ENCODE results near the gene FOXP1. TPM values are rescaled to one million over a fixed set of nuclear protein-coding genes. Genes with fewer than 3 reads are reported as not detected.

Gene FOXP1
- total RNA-seq, 1 donor = 455 TPM

DNA sequence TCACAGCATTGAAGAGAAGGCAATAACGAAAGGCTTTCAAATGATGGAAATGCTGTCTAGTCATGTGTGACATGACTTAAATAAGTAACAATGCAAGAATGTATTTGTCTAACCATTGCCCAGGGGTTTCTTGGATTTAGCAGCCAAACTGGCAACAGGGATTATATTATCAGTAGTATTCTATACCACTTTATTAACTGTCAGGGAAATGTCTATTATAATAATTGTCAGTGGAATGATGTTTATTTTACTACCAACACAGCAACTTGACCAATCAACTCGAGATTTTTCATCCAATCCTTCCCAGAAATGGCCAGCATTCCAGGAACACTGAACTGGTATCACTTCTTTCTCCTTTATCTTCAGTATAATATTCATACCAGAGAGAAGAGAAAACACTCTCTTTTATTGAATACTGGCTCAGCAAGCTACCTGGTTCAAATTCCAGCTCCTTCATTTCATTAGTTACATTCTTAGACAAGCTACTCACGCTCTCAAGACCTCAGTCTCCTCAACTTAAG lies 66.2 kb downstream of the FOXP1 start:
- Histone ChIP-seq H3K27me3 (ENCODE audit: insufficient read depth, low read length) (no peaks in the 10 kb centered on the region), H3K9me3 (ENCODE audit: low read depth, low read length) (no peaks in the 10 kb centered on the region), H3K4me1 (ENCODE audit: insufficient read depth, low read length) (peaks cover 26% of the 10 kb centered on the region), H3K4me3 (ENCODE audit: low read length) (no peak overlapping the region)

DNA sequence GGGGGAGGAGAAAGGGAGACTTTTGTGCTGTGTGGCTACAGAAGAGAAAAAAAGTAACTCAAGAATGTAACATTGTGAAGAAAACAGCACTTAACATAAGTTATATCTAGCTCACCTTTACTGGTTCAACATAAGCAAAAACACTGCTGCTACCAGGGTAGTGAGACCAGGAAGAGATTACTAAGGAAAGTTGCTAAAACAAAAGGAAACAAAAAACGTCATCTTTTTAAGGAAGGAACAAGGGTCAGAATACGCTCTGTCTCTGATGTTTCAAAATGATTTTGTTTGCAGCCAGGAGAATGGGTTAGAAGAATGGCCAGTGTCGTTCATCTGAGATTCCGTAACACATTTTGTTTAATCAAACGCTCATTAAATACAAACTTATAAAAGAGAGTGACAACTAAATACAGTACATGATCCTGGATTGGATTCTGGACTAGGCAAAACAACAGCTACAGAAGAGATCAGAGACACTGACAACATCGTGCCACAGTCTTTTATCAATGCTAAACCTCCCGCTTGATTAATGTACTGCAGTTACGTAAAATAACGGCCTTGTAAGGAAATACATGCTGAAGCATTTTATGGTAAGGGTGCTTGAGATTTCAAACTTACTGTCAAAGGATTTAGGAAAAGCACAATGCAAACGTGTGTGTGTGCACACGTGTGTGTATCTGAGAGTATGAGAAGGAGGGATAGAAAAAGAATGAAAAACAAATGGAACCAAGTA lies 67.7 kb downstream of the FOXP1 start:
- H3K4me3 ChIP-seq (ENCODE audit: low read length) = no peak overlapping the region
- no peaks in the 10 kb centered on the region for H3K9me3 ChIP-seq (ENCODE audit: low read depth, low read length)
- H3K4me1 ChIP-seq (ENCODE audit: insufficient read depth, low read length) = peaks cover 36% of the 10 kb centered on the region
- H3K27me3 ChIP-seq (ENCODE audit: insufficient read depth, low read length) = no peaks in the 10 kb centered on the region

DNA sequence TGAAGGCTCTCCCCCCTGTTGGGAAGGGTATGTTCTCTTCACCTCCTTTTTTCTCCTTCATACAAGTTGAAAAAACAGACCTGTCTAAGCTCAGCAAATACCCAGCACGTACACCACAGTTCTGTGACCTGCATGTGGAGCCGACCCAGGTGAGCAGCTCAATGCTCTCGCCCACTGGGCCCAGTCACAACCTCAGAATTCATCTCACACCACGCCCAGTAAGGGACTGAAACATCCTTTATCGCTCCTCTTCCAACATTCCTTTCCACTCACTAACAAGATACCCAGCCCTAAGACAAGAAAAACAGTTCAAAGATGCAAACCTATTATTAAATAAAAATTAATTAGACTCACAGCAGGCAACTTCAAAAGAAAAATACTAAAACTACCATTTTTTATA lies 68.9 kb downstream of the FOXP1 start:
- Histone ChIP-seq H3K9me3 (ENCODE audit: low read depth, low read length) (no peaks in the 10 kb centered on the region), H3K27me3 (ENCODE audit: insufficient read depth, low read length) (no peaks in the 10 kb centered on the region), H3K4me1 (ENCODE audit: insufficient read depth, low read length) (peaks cover 41% of the 10 kb centered on the region), H3K4me3 (ENCODE audit: low read length) (no peak overlapping the region)

DNA sequence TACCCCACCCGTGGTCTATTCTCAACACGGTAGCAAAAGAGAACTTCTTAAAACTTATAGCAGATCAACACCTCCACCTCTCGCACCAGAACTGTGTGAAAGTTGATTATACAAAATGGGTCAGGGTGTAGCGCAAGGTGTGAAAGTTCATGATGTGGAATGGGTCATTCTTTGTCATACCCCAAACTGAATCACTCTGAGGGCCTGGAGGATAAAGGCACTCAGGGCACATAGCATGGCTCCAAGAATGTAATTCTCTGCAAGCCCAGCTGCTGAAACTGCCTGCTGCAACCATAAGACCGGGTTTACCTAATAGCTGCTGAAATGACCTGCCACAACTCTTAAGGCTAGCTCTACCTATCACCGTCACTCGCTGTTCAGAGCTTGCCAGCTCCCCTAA lies 70.0 kb downstream of the FOXP1 start:
- Histone ChIP-seq H3K4me3 (ENCODE audit: low read length) (no peak overlapping the region), H3K4me1 (ENCODE audit: insufficient read depth, low read length) (peaks cover 41% of the 10 kb centered on the region), H3K9me3 (ENCODE audit: low read depth, low read length) (no peaks in the 10 kb centered on the region), H3K27me3 (ENCODE audit: insufficient read depth, low read length) (no peaks in the 10 kb centered on the region)

DNA sequence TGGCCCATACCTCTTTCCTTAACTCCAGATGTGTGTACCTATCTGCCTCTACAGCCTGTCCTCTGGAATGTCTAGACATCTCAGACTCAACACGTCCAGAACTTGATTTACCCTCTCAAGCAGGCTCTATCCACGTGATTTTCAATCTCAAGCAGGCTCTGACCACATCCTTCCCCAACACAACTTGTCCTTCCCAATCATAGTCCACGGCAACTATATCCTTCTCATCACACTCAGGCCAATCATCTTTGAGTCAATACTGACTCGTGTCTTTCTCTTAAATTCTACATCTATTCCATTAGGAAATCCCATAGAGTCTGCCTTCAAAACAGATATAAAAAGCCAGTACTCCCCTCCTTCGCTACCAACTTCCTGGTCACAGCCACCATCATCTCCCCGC lies 70.4 kb downstream of the FOXP1 start:
- Histone ChIP-seq H3K9me3 (ENCODE audit: low read depth, low read length) (no peaks in the 10 kb centered on the region), H3K4me3 (ENCODE audit: low read length) (no peak overlapping the region), H3K27me3 (ENCODE audit: insufficient read depth, low read length) (no peaks in the 10 kb centered on the region), H3K4me1 (ENCODE audit: insufficient read depth, low read length) (peaks cover 41% of the 10 kb centered on the region)

DNA sequence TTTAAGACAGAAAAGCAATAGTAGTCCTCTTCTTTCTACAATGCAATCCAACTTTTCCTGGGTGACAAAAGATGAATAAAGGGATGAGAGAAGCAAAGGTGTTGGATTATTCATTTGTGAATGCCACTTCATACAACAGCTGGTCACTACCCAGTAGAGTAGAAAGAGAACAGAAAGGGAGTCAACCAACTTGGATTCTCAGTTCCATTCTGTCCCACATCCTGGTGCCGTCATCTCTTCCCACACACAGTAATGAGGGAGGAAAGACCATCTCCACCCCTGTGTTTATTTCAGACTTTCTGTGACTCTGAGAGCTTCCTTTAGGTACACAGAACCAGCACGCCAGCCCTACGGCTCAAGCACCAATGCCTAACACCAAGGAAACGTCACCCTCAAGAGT lies 71.0 kb downstream of the FOXP1 start:
- Histone ChIP-seq H3K27me3 (ENCODE audit: insufficient read depth, low read length) (no peaks in the 10 kb centered on the region), H3K4me3 (ENCODE audit: low read length) (no peak overlapping the region), H3K9me3 (ENCODE audit: low read depth, low read length) (no peaks in the 10 kb centered on the region), H3K4me1 (ENCODE audit: insufficient read depth, low read length) (peaks cover 41% of the 10 kb centered on the region)

DNA sequence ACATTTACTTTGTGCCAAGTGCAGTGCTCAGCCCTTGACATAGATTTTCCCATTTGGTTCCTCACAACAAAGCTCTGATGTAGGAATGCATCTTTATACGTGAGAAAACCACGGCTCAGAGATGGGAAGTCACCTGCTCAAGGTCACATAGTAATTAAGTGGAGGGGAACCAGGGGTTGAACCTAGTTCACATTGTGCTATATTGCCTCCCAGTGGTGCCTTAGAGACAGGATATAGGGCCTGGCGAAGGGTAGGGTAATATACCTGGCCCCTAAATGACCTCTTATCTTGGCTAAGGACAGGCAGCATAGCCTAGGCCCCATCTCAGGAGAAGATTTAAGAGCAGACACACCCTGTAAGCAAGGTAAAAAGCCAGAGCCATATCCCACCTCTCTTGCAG lies 71.5 kb downstream of the FOXP1 start:
- H3K27me3 ChIP-seq (ENCODE audit: insufficient read depth, low read length) = no peaks in the 10 kb centered on the region
- H3K4me3 ChIP-seq (ENCODE audit: low read length) = no peak overlapping the region
- peaks cover 41% of the 10 kb centered on the region for H3K4me1 ChIP-seq (ENCODE audit: insufficient read depth, low read length)
- no peaks in the 10 kb centered on the region for H3K9me3 ChIP-seq (ENCODE audit: low read depth, low read length)

DNA sequence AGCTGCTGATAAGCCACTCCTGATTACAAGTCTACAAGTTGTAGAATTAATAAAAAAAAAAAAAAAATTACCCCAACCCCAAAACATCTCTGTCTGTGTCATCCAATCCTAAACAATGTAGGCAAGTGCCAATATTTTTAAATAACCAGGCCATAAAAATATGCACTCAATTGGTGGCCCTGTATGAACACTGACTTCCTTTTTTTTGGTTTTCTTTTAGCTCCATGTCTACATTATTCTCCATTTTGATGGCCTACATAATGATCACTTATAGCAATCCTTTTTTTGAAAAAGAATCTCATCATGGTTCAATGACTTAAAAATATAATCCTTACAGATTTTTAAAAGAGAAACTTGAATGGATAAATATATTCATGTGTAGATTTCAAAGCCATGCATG lies 72.1 kb downstream of the FOXP1 start:
- H3K27me3 ChIP-seq (ENCODE audit: insufficient read depth, low read length) = no peaks in the 10 kb centered on the region
- peaks cover 41% of the 10 kb centered on the region for H3K4me1 ChIP-seq (ENCODE audit: insufficient read depth, low read length)
- H3K9me3 ChIP-seq (ENCODE audit: low read depth, low read length) = no peaks in the 10 kb centered on the region
- H3K4me3 ChIP-seq (ENCODE audit: low read length) = no peak overlapping the region

DNA sequence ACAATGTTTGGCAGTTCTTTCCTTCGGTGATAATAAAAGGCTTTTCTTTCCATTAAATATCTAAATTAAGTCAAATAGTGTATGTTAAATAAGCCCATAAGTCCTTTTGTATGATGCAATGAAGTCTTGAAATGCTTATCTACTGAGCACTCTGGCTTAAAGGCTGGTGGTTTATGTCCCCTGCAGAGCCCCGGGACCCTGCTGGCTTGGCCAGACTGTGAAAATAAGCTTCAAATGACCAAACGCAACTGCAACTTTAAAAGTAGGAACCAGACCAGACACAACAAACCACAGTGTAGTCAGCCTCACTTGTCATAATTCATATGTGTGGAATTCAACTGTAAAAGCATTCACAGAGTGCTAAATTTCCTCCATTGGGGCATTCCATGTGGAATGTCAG lies 72.5 kb downstream of the FOXP1 start:
- H3K27me3 ChIP-seq (ENCODE audit: insufficient read depth, low read length) = no peaks in the 10 kb centered on the region
- no peak overlapping the region for H3K4me3 ChIP-seq (ENCODE audit: low read length)
- peaks cover 38% of the 10 kb centered on the region for H3K4me1 ChIP-seq (ENCODE audit: insufficient read depth, low read length)
- no peaks in the 10 kb centered on the region for H3K9me3 ChIP-seq (ENCODE audit: low read depth, low read length)

DNA sequence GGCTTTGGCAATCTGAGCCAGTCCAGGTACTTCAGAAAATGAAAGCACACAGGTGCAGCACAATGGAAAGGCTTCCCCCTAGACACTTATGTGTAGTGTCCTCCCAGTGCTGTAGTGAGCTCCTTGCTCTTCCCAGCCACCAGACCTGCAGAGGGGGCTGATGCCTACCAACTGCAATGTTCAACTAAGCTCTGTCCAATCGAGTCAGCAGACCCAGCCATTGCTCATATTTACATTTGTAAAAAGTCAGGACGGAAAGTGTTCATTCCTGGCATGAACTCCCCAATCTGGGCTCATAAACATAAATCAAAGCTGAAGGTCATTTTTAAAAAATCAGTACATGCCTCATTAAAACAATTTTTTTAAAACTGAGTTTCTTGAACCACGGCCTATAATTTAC lies 73.0 kb downstream of the FOXP1 start:
- Histone ChIP-seq H3K4me3 (ENCODE audit: low read length) (no peak overlapping the region), H3K27me3 (ENCODE audit: insufficient read depth, low read length) (no peaks in the 10 kb centered on the region), H3K9me3 (ENCODE audit: low read depth, low read length) (no peaks in the 10 kb centered on the region), H3K4me1 (ENCODE audit: insufficient read depth, low read length) (peaks cover 33% of the 10 kb centered on the region)

DNA sequence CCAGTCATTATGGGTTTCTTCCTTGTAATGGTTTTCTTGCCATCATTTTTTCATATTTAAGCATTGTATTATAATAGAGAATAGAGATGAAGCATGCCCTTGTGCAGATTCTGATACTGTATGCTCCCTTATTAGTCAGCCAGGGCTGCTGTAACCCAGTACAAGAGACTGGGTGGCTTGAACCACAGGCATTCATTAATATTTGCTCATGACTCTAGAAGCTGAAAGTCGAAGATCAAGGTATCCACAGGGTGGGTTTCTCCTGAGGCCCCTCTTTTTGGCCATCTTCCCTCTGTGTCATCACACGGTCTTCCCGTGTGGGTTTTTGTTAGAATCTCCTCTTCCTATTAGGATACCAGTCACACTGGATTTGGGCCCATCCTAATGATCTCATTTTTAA lies 74.5 kb downstream of the FOXP1 start:
- Histone ChIP-seq H3K4me3 (ENCODE audit: low read length) (no peak overlapping the region), H3K27me3 (ENCODE audit: insufficient read depth, low read length) (no peaks in the 10 kb centered on the region), H3K9me3 (ENCODE audit: low read depth, low read length) (no peaks in the 10 kb centered on the region), H3K4me1 (ENCODE audit: insufficient read depth, low read length) (peaks cover 37% of the 10 kb centered on the region)

DNA sequence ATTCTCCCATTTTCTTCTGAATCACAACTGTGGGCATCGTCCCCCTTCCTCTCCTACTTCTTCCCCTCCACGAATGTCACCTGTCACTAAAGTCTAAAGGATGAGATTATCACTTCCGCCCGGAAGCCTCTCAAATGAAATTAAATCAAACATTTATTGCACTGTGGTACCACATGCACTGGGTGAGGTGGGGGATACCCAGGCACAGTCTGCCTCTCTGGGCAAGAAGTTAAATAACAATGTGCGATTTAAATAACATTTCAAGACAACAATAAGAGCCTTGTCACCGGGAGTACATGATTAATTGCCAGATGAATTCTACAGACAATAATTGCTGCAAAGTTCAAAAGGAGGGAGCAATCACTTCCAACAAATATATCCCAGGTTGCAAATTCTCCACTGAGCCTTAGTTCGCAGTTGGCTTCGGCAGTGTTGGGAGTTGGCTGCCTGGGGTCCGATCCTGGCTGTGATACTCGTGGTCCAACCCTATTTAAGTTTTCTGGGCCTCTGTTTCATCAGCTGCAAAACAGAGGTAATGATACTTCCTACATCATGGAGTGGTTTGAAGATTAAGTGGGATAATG lies 77.7 kb downstream of the FOXP1 start:
- no peak overlapping the region for H3K4me3 ChIP-seq (ENCODE audit: low read length)
- H3K27me3 ChIP-seq (ENCODE audit: insufficient read depth, low read length) = no peaks in the 10 kb centered on the region
- no peaks in the 10 kb centered on the region for H3K9me3 ChIP-seq (ENCODE audit: low read depth, low read length)
- peaks cover 29% of the 10 kb centered on the region for H3K4me1 ChIP-seq (ENCODE audit: insufficient read depth, low read length)

DNA sequence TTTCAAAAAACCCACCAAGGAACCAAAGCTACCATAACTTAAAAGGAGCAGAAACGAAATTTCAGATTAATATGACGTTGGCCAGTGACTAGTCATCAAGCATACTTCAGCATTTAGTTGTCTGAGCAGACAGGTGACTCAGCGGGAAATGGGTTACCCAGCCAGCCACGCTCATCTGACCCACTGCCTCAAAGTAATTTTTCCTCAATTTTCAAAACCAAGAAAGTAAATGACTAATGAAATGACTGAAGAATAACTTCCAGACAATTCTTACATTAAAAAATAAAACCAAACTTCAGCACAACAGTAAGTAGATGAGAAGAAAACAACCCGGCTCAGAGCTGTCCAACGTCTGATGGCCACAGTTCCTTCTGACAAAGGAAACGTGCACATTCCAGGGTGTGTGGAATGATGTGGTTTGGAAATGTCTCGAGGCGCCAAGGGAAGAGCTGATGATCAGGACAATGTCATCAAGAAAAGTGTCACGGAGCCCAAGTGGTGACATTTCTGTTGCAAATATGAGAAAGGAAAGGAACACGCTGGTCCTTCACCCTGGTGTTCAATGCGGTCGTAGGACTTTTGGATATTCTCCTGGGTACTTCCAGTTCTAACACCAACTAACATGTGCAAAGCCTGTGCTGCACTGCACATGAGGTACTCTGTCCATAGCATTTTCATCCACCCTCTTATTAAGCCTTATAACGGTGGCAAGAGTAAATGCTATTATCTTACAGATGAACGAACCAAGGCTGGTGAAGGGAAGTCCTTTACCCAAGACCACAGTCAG lies 79.1 kb downstream of the FOXP1 start:
- H3K27me3 ChIP-seq (ENCODE audit: insufficient read depth, low read length) = no peaks in the 10 kb centered on the region
- no peaks in the 10 kb centered on the region for H3K9me3 ChIP-seq (ENCODE audit: low read depth, low read length)
- H3K4me3 ChIP-seq (ENCODE audit: low read length) = no peak overlapping the region
- H3K4me1 ChIP-seq (ENCODE audit: insufficient read depth, low read length) = peaks cover 38% of the 10 kb centered on the region

DNA sequence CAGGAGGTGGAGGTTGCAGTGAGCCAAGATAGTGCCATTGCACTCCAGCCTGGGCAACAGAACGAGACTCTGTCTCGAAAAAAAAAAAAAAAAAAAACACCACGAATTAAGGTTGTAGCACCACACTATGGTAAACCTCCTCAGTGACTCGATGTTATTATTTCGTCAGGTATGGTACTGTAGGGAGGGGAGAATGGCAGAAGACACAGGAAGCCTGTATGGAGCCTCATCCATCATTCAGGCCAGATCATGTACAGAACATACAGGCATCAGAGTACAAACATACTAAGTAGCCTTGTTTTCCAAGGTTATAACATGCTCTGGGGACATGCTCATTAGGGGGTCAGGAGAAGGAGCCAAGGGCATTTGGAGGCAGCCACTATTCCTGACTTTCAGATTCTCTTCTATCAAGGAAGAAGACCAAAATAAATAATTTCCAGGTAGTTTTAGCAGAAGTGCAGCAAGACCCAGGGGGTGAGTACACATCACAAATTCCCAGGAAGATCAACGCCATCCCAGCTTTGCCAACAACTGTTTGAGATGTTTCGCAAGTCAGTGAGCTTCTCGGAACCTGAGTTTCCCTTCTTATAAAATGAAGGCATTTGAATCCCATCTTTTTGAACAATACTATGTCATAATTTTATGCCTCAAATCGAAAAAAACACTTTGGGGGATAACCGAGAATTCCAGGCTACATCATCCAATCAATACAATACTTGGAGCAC lies 79.8 kb downstream of the FOXP1 start:
- H3K27me3 ChIP-seq (ENCODE audit: insufficient read depth, low read length) = no peaks in the 10 kb centered on the region
- H3K4me1 ChIP-seq (ENCODE audit: insufficient read depth, low read length) = peaks cover 42% of the 10 kb centered on the region
- H3K9me3 ChIP-seq (ENCODE audit: low read depth, low read length) = no peaks in the 10 kb centered on the region
- H3K4me3 ChIP-seq (ENCODE audit: low read length) = no peak overlapping the region

DNA sequence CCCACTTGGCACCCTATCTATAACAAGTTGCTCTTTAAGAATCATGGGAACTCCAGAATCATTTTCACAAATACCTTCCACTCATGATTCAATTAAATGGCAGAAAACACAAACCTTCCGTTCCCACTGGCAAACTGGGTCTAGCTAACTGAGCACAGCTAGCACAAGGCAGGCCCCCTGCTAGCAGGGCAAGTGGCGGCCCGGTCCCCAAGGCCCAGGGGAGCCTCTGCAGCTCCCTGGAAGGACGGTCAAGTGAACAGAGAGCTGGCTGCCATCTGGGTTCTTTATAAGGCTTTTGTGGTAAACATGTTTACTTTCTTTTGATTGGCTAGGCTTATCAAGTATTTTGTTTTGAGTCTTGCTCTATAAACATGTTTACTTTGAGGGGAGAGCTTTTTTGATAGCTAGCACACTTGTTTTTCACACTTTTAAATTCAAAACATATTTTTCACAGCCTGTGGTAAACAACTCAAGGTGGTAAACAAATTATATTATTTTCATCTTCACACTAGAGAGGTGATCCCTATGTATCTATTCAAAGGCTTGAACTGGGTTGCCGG lies 81.4 kb downstream of the FOXP1 start:
- Histone ChIP-seq H3K9me3 (ENCODE audit: low read depth, low read length) (no peaks in the 10 kb centered on the region), H3K27me3 (ENCODE audit: insufficient read depth, low read length) (no peaks in the 10 kb centered on the region), H3K4me3 (ENCODE audit: low read length) (no peak overlapping the region), H3K4me1 (ENCODE audit: insufficient read depth, low read length) (peaks cover 57% of the 10 kb centered on the region)

All from mononuclear cell (primary cell).